Measurements from ENCODE around the gene SH3RF3.

SH3RF3 gene

DNA sequence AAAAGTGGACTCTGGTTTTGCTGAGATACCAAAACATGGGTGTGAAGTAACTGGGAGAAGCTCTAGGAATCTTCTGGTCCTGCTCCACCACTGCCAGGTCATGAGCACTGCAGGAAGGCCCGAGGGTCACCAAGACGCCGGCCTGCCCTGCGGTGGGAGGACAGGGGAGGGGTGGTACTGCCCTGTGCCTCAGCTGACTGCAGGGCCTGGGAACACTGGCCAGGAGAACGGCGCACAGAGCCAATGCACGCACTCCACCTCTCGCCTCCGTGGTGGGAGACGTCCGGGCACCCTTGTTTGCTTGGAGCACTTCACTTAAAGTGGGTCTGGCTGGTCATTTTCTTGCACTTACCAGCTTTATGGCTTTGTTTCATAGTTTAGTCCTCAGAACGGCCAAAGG, 153.4 kb downstream of the SH3RF3 start:
- no peaks in the 10 kb centered on the region for H3K36me3 ChIP-seq (ENCODE audit: insufficient read depth, insufficient read length, low read length)
- H3K27me3 ChIP-seq (ENCODE audit: insufficient read depth, insufficient read length): no peaks in the 10 kb centered on the region
- no peaks in the 10 kb centered on the region for H3K9me3 ChIP-seq (ENCODE audit: insufficient read depth, low read length)
- TF ChIP-seq ZNF274 (IDR thresholded peaks at IDR 0.05; ENCODE audit: low read depth, low read length): no peak
- TF ChIP-seq SUZ12 (IDR thresholded peaks at IDR 0.05; ENCODE audit: extremely low read depth, insufficient read depth, insufficient read length): no peak
- TF ChIP-seq YY1 (IDR thresholded peaks at IDR 0.05; ENCODE audit: insufficient read depth, insufficient read length): no peak
- no peak overlapping the region for H3K4me3 ChIP-seq (ENCODE audit: insufficient read length, low read depth)
- peaks cover 2% of the 10 kb centered on the region for H3K4me1 ChIP-seq (ENCODE audit: insufficient read depth, insufficient read length)
- DNase-seq (ENCODE audit: low read depth, low spot score): no peak
- no peak overlapping the region for H3K9ac ChIP-seq (ENCODE audit: insufficient read length, low read depth)

- no peak for DNase-seq (ENCODE audit: low read depth, low spot score)
- TF ChIP-seq YY1 (IDR thresholded peaks at IDR 0.05; ENCODE audit: insufficient read depth, insufficient read length) (no peak), ZNF274 (IDR thresholded peaks at IDR 0.05; ENCODE audit: low read depth, low read length) (no peak), SUZ12 (IDR thresholded peaks at IDR 0.05; ENCODE audit: extremely low read depth, insufficient read depth, insufficient read length) (no peak)
- Histone ChIP-seq H3K4me1 (ENCODE audit: insufficient read depth, insufficient read length) (peaks cover 2% of the 10 kb centered on the region), H3K4me3 (ENCODE audit: insufficient read length, low read depth) (no peak overlapping the region), H3K36me3 (ENCODE audit: insufficient read depth, insufficient read length, low read length) (no peaks in the 10 kb centered on the region), H3K9ac (ENCODE audit: insufficient read length, low read depth) (no peak overlapping the region), H3K9me3 (ENCODE audit: insufficient read depth, low read length) (no peaks in the 10 kb centered on the region), H3K27me3 (ENCODE audit: insufficient read depth, insufficient read length) (no peaks in the 10 kb centered on the region)
Measured at GRCh38 chr2:109282865-109283264, 153.9 kb downstream of the SH3RF3 start.

GRCh38 chr2:109284826-109285225, 155.8 kb downstream of the SH3RF3 start:
- Histone ChIP-seq H3K36me3 (ENCODE audit: insufficient read depth, insufficient read length, low read length) (no peaks in the 10 kb centered on the region), H3K9ac (ENCODE audit: insufficient read length, low read depth) (no peak overlapping the region), H3K27me3 (ENCODE audit: insufficient read depth, insufficient read length) (no peaks in the 10 kb centered on the region), H3K4me1 (ENCODE audit: insufficient read depth, insufficient read length) (no peaks in the 10 kb centered on the region), H3K4me3 (ENCODE audit: insufficient read length, low read depth) (no peak overlapping the region), H3K9me3 (ENCODE audit: insufficient read depth, low read length) (no peaks in the 10 kb centered on the region)
- TF ChIP-seq SUZ12 (IDR thresholded peaks at IDR 0.05; ENCODE audit: extremely low read depth, insufficient read depth, insufficient read length) (no peak), YY1 (IDR thresholded peaks at IDR 0.05; ENCODE audit: insufficient read depth, insufficient read length) (no peak), ZNF274 (IDR thresholded peaks at IDR 0.05; ENCODE audit: low read depth, low read length) (no peak)
- no peak for DNase-seq (ENCODE audit: low read depth, low spot score)

DNA sequence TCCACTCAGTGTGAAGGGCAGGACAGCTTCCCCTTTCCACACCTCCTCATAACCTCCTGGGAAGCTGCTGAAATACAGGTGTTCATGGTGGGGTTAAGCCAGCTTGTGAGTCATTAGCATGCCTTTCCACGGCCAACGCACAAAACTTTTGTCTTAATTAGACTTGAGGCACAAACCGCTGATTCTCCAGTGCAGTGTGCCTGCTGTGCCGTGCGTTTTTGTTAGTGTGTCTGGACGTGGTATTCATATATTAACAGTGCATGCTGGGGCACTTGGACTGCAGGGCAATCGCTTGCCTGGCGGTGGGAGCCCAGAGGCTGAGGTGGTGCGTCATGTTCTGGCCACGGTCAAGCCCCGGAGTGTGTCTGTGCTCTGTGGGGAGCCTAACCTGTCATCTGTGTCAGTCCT, 156.2 kb downstream of the SH3RF3 start:
- H3K9ac ChIP-seq (ENCODE audit: insufficient read length, low read depth): no peak overlapping the region
- TF ChIP-seq ZNF274 (IDR thresholded peaks at IDR 0.05; ENCODE audit: low read depth, low read length): no peak
- TF ChIP-seq YY1 (IDR thresholded peaks at IDR 0.05; ENCODE audit: insufficient read depth, insufficient read length): no peak
- TF ChIP-seq SUZ12 (IDR thresholded peaks at IDR 0.05; ENCODE audit: extremely low read depth, insufficient read depth, insufficient read length): no peak
- DNase-seq (ENCODE audit: low read depth, low spot score): no peak
- H3K4me3 ChIP-seq (ENCODE audit: insufficient read length, low read depth): no peak overlapping the region
- H3K4me1 ChIP-seq (ENCODE audit: insufficient read depth, insufficient read length): no peaks in the 10 kb centered on the region
- H3K36me3 ChIP-seq (ENCODE audit: insufficient read depth, insufficient read length, low read length): no peaks in the 10 kb centered on the region
- no peaks in the 10 kb centered on the region for H3K27me3 ChIP-seq (ENCODE audit: insufficient read depth, insufficient read length)
- no peaks in the 10 kb centered on the region for H3K9me3 ChIP-seq (ENCODE audit: insufficient read depth, low read length)

DNA sequence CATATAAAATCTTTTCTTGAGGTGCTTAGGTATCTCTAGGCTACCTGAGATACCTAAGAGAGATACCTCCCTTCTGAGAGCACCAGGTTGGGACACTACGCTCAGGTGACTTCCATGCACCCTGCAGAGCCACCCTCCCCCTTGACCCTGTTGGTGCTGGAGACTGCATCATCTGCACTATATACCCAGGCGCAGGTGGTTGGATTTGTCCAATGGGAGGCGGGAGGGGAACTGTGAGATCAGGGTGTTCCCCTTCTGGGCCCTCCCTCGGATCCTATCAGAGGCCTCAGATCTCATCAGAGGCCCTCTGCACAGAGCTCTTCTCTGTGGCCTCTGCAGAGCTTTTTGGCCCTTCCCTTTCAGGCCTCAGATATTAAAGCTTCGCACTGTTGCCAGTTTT, 158.4 kb downstream of the SH3RF3 start:
- H3K27me3 ChIP-seq (ENCODE audit: insufficient read depth, insufficient read length): no peaks in the 10 kb centered on the region
- H3K9me3 ChIP-seq (ENCODE audit: insufficient read depth, low read length): no peaks in the 10 kb centered on the region
- no peak overlapping the region for H3K4me3 ChIP-seq (ENCODE audit: insufficient read length, low read depth)
- DNase-seq (ENCODE audit: low read depth, low spot score): no peak
- no peaks in the 10 kb centered on the region for H3K4me1 ChIP-seq (ENCODE audit: insufficient read depth, insufficient read length)
- H3K9ac ChIP-seq (ENCODE audit: insufficient read length, low read depth): no peak overlapping the region
- no peaks in the 10 kb centered on the region for H3K36me3 ChIP-seq (ENCODE audit: insufficient read depth, insufficient read length, low read length)
- TF ChIP-seq ZNF274 (IDR thresholded peaks at IDR 0.05; ENCODE audit: low read depth, low read length): no peak
- no peak for TF ChIP-seq SUZ12 (IDR thresholded peaks at IDR 0.05; ENCODE audit: extremely low read depth, insufficient read depth, insufficient read length)
- TF ChIP-seq YY1 (IDR thresholded peaks at IDR 0.05; ENCODE audit: insufficient read depth, insufficient read length): no peak

DNA sequence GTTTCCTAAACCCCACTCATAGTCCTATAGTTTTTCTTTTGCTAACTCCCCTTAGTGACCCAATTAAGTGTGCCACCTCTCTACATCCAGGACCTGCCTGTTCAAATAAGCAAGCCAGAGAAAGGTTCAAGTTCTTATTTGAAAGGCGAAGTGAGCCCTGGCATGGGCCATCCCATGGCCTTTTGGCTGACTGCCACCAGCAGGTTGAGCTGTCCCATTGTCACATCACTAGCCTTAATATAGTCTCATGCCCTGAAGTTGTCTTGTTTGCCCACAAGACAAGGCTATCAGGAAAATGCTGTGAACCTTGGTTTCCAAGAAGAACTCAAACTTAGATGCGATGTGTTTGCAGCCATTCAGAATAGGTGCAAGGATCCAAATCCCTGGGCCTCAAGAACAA, 158.8 kb downstream of the SH3RF3 start:
- Histone ChIP-seq H3K4me3 (ENCODE audit: insufficient read length, low read depth) (no peak overlapping the region), H3K4me1 (ENCODE audit: insufficient read depth, insufficient read length) (no peaks in the 10 kb centered on the region), H3K9ac (ENCODE audit: insufficient read length, low read depth) (no peak overlapping the region), H3K36me3 (ENCODE audit: insufficient read depth, insufficient read length, low read length) (no peaks in the 10 kb centered on the region), H3K9me3 (ENCODE audit: insufficient read depth, low read length) (no peaks in the 10 kb centered on the region), H3K27me3 (ENCODE audit: insufficient read depth, insufficient read length) (no peaks in the 10 kb centered on the region)
- no peak for DNase-seq (ENCODE audit: low read depth, low spot score)
- TF ChIP-seq SUZ12 (IDR thresholded peaks at IDR 0.05; ENCODE audit: extremely low read depth, insufficient read depth, insufficient read length) (no peak), ZNF274 (IDR thresholded peaks at IDR 0.05; ENCODE audit: low read depth, low read length) (no peak), YY1 (IDR thresholded peaks at IDR 0.05; ENCODE audit: insufficient read depth, insufficient read length) (no peak)

GRCh38 chr2:109288544-109289368, 159.8 kb downstream of the SH3RF3 start:
- Histone ChIP-seq H3K36me3 (ENCODE audit: insufficient read depth, insufficient read length, low read length) (no peaks in the 10 kb centered on the region), H3K4me1 (ENCODE audit: insufficient read depth, insufficient read length) (peaks cover 3% of the 10 kb centered on the region), H3K9me3 (ENCODE audit: insufficient read depth, low read length) (no peaks in the 10 kb centered on the region), H3K27me3 (ENCODE audit: insufficient read depth, insufficient read length) (no peaks in the 10 kb centered on the region), H3K4me3 (ENCODE audit: insufficient read length, low read depth) (no peak overlapping the region), H3K9ac (ENCODE audit: insufficient read length, low read depth) (no peak overlapping the region)
- no peak for TF ChIP-seq SUZ12 (IDR thresholded peaks at IDR 0.05; ENCODE audit: extremely low read depth, insufficient read depth, insufficient read length)
- no peak for TF ChIP-seq YY1 (IDR thresholded peaks at IDR 0.05; ENCODE audit: insufficient read depth, insufficient read length)
- no peak for TF ChIP-seq ZNF274 (IDR thresholded peaks at IDR 0.05; ENCODE audit: low read depth, low read length)
- DNase-seq (ENCODE audit: low read depth, low spot score): no peak

Measured in NT2/D1 (cell line).